Measurements from ENCODE around the gene TFCP2L1.

DNA sequence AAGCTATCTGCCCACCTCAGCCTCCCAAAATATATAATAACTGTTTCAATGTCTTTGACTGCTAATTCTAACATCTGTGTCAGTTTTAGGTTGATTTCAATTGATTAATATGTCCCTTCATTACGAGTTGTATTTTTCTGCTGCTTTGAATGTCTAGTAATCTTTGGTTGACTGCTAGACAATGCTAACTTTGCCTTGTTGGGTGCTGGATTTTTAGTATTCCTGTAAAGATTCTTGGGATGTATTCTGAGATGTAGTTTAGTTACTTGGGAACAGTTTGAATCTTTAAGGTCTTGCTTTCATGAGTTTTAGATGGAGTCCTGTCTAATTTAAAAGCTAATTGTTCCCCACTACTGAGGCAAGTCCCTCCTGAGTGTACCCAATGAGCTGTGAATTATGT is 114.4 kb downstream of the TFCP2L1 start:
- TF ChIP-seq, protein P1, sequence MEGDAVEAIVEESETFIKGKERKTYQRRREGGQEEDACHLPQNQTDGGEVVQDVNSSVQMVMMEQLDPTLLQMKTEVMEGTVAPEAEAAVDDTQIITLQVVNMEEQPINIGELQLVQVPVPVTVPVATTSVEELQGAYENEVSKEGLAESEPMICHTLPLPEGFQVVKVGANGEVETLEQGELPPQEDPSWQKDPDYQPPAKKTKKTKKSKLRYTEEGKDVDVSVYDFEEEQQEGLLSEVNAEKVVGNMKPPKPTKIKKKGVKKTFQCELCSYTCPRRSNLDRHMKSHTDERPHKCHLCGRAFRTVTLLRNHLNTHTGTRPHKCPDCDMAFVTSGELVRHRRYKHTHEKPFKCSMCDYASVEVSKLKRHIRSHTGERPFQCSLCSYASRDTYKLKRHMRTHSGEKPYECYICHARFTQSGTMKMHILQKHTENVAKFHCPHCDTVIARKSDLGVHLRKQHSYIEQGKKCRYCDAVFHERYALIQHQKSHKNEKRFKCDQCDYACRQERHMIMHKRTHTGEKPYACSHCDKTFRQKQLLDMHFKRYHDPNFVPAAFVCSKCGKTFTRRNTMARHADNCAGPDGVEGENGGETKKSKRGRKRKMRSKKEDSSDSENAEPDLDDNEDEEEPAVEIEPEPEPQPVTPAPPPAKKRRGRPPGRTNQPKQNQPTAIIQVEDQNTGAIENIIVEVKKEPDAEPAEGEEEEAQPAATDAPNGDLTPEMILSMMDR (IDR thresholded peaks at IDR 0.05), result no peak
- no peak for TF ChIP-seq EP300 (IDR thresholded peaks at IDR 0.05)
